ENCODE measurements around the gene COL23A1. TPM values are rescaled to one million over a fixed set of nuclear protein-coding genes. Genes with fewer than 3 reads are reported as not detected.

Gene COL23A1
- total RNA-seq, 1 donor from 2014 or later: 0.13 TPM

DNA sequence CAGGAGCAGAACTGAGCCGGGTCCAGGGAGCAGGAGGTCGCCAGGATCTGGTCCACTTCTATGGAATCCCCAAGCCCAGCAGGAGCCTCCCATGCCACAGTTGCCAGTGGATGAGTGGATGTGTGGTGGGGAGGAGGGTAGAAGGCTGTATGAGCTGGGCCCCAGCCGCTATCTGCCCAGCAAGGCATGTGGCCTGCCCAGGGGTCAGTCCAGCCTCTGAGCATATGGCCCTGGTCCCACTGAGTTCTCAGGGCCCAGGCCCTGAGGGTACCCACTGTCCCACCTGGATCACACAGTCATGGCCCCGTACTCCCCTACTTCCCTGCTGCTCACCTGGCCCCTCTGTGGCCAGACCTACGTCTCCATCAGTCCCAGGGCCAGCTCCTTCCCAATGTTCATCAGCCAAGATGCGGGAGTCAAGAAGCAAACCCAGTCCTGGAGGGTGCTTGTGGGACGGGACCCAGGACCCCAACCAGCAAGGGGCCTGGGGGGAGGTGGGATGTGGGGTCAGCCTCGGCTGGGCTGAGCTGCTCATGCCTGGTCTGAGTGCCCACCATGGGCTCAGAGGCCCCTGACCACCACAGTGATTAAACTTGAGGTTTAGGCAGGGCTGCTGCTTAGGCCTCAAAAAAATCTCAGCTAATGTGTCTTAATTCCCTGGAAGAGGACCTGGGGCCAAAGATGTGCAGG, 152.7 kb downstream of the COL23A1 start:
- DNase-seq (ENCODE audit: low read depth in 2 of 2): no peak

DNA sequence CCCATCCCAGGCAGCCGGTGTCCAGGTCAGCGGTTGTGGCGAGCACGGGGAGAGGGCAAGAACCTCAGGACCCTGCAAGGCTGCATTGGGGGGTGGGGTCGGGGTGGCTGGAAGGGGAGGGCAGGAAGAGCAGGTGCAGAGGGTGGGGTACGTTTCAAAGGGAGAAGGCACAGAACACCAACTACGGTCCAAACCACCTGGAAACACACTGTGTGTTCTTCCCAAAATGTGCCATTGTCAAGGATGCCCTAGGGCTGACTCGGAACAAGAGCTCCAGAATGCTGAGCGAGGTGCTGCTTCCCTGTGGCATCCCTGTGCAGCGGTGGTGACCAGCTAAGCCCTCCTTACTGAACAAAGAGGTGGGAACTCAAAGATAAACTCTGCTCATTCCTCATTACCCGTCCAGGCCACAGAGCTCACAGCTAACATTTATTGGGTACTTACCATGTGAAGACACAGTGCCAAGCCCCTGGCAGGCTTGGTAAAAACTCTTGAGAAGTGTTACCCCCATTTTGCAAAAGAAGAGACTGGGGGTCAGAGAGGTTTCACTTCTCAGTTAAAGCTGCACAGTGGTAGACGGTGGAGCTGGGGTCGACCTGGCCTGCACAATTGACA, 153.8 kb downstream of the COL23A1 start:
- no peak for DNase-seq (ENCODE audit: low read depth in 2 of 2)

DNA sequence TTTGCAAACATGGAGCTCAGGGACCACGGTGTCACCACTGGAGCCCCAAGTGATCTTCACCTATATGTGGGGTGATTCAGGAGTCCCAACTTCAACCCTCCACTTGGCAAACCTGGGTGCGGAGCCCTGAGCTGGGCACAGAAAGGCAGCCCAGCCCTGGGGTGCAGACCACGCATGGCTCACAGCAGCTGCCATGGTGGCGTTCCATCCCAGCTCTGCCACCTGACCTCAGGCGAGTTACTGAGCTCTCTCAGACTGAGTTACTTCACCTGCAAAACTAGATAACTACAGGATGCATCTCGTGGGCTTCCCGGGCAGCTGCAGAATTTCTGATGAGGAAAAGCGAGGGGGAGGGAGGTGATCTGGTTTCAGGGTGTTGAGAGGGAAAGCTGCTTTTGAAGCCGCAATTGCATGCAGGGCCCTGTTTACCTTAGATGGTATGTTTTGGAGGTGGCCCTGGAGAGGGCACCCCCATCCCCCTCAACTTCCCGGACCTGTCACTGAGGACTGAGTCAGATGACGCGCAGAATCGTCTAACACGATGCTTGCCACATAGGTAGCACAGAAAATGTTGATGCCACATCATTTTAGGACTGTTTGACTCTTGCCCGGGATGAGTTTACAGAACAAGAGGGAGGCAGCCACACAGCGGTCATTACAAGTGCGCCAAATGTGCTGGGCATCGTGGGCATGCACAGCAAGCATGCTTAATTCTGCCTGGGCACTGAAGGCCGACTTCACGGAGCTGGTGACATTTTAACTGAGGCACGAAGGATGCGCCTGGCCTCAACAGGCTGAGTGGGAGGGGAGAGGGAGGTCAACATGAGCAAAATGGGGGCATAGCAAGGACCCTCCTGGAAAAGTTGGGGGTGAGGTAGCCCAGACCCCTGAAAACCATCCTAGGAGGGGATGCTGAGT, 154.6 kb downstream of the COL23A1 start:
- no peak for DNase-seq (ENCODE audit: low read depth in 2 of 2)

DNA sequence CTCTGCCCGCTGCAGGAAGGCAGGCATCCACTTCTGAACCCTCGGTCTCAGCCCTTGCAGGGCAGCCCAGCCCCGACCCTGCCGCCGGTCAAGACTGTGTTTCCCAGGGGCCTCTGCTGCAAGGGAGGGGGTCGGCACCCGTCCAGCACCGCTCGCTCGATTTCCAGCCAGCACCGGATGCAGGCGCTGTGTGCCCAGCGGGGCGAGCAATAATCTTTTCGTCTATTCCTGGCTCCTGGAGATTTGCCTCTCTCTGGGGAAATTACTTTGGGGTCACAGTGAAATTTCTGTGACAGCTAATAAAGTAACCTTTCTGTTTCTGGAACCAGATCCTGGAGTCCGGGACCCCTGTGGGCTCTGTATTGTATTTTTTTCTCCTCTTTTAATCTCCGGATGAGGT, 155.3 kb downstream of the COL23A1 start:
- no peak for DNase-seq (ENCODE audit: low read depth in 2 of 2)

DNA sequence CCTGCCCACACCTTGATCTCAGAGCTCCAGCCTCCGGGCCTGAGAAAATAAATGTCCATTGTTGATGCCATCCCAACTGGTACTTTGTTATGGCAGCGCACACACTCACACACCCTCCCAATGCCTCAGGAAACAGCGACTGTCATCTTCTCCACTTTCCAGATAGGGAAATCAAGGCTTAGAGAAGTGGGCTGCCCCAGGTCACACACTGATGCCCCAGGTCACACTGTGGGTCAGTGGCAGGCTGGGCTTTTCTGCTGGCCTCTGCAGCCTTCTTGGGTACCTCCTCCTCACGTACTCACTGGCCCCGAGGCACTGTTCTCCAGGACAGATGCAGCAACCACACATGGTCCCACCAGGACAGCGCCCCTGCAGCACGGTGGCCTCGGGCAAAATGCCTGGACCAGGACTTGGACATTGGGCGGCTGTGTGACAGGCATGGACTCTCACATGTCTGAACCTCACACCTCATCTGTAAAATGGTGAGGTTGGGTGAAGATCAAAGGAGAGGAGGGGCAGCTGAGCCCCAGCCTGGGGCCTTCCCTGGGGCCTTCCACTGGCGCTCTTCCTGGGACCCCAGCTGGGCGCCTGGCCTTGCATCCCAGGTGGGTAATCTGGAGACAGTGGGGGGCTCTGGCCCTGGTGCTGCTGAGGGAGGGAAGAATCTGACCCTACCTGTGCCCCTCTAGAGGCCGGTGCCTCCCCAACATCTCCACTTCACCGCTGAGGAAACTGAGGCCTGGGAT, 156.0 kb downstream of the COL23A1 start:
- no peak for DNase-seq (ENCODE audit: low read depth in 2 of 2)

DNA sequence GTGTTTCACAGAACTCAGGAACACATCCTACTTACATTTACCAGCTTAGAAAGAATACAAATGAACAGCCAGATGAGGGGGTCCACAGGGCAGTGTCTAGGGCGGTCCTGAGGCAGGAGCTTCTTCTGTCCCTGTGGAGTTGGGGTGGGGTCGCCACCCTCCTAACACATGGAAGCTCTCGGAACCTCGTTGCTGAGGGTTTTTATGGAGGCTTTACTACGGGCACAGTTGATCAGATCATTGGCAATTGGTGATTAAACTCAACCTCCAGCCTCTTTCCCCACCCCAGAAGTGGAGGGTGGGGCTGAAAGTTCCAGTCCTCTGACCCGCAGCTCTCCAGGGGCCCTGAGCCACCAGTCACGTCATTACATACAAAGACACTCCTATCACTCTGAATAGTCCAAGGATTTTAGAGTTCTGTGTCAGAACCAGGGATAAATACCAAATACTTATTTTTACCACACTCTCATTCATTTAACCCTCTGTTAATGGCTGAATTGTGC, 156.9 kb downstream of the COL23A1 start:
- no peak for DNase-seq (ENCODE audit: low read depth in 2 of 2)

DNA sequence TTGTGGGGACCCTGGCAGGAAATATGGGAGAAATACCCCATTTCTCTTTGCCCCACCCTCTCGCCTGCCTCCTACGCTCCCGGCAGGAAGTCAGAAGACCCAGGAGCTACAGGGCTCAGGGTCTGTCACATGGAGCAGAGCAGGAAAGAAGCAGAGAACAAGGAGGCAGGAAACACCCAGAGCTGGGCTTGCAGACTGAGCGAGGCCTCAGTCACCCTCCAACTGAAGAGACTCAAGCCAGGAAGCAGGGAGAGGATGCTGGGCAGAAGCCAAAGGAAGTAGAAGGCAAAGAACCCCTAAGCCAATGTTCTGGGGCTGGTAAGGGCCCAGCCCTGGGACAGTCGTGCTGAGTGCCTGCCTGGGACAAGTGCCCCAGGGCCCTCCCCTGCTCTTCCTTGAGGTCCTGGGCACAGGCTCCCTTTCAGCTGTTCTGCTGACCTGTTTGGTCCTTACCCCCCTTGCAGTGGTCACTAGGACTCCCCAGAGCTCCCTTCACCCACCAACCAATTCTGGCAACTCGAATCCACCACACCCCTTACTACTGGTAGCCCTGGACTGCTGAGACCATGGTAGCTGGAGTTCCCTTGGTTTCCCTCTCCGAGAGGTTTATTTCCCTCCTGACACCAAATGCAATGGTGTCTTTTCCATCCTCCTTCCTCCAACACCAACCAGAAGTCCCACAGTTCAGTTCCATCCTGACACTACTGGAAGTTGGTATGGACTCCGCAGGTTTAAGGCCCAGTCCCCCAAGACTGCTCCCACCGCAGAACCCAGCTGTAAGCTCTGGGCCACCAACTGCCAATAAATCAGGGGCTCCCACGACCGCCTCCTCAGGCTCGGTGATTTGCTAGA, 157.5 kb downstream of the COL23A1 start:
- DNase-seq (ENCODE audit: low read depth in 2 of 2): no peak

DNA sequence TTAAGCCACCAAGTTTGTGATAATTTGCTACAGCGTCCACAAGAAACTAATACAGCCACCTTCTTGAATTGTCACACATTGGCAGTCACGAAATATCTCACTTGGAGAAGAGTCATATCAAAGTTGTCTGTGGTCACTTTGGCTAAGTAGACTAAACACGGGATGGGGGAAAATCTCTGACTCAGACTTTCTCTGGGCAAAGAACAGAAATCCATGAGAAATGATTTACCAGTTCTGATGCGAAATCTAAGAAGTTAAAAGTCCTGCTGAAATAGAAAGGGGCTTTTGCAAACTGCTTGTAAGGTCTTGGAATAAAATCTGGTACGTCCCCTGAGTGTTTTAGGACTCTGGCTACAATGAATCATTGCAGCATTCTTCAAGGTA, 158.4 kb downstream of the COL23A1 start:
- DNase-seq (ENCODE audit: low read depth in 2 of 2): no peak

DNA sequence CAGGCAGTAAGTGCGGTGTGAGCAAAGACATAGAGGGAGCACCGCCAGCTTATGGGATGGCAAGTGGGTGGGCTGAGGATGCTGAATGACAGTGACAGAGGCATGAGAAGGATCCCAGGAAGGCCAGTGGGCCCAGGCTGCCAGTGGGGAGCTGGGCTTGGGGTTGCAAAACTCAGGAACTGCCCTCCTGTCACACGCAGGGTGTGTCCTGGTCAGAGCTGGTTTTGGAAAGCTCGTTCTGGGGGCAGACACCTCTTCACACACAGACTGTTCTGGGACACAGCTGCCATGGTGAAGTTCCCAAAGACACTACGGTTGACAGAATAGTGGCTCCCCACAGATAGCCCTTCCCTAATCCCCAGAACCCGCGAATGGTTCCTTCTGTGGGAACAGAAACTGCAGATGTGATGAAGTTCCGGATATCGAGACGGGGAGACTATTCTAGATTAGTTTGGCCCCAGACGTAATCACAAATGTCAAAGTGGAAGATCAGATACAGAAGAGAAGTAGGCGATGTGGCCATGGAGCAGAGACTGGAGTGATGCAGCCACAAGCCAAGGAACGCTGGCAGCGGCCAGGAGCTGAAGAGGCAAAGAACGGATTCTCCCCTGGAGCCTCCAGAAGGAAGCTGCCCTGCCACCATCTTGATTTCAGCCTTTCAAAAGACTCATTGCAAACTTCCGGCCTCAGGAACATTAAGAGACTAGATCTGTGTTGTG, 159.0 kb downstream of the COL23A1 start:
- no peak for DNase-seq (ENCODE audit: low read depth in 2 of 2)

DNA sequence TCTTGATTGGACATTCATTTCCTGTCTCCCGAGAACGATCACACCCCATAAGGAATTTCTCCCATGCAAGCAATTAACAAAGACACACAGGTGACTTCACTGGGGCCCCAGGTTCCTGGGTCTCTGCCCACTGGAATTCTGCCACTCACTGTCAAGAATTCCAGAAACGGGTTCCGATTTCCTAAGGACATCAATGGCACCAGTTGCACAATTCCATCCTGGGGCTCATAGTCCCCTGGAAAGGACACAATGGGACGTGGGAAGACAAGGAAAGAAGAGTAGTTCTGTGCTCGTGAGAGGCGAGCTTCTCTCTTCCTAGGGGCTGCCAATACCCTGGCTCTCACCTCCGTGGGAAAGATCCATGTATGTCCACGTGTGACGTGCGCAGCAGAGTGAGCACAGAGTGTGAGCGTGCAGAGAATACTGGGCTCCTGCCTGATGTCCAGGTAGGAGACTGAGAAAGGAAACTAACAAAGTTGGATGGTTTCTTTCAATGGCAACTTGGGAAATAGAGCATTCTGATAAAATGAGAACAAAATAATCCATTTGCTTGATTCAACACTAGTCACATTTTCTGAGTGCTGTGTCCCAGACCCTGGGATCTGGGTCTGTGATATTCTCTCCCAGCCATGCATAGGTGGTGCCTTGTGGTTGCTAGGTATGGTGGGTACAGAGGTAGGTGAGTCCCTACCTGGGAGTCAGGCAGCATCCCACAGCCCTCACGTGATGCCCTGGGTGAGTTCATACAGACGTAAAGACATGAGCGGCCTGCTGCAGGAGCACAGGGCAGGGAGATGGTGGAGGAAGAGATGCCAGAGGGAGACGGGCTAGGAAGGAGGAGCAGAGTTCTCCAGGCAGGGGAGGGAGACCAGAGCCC, 159.8 kb downstream of the COL23A1 start:
- no peak for DNase-seq (ENCODE audit: low read depth in 2 of 2)

DNA sequence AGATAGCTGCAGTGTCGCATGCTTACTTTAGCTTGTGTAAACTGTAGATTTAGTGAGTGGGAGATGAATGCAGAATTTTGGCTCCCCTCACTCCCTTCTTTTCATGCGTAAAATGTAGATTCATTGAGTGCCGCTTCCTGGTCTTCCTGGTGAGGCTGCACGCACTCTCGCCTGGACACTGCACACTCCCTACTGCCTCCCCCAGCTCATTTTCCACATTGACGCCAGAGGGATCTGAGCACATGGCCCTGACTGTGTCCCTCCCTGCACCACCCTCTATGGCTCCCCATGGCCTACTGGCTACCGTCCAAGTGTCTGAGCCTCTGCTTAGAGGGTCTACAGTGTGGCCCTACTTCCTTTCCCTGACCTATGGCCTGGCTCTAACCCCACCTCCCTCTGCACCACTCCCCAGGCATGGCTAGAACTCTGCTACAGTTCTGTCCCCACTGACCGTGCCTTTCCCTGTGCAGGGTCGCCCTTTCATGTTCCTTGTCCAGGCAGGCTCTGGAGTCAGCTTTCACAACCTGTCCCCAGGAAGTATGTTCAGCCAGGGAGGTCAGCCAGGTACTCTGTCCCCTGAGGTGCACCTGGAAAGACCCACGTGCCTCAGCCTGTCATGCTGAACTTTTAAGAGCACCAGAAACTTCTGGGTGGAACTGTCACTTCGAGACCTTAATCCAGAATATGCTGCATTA, 160.6 kb downstream of the COL23A1 start:
- DNase-seq (ENCODE audit: low read depth in 2 of 2): no peak

DNA sequence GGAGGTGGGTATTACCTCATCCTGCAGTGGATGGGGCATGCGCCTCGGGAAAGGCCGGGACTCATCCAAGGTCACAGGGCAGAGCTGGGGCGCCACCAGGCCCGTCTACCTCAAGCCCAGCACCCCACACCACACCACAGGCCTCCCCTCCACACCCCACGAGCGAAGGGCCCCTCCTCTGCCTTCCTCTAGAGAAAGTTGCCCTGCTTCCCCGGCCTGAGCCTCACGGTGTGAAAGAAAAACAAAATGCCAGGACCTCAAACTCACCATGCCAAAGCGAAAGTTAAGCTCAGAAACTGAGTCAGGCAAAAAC, 161.1 kb downstream of the COL23A1 start:
- DNase-seq (ENCODE audit: low read depth in 2 of 2): no peak

DNA sequence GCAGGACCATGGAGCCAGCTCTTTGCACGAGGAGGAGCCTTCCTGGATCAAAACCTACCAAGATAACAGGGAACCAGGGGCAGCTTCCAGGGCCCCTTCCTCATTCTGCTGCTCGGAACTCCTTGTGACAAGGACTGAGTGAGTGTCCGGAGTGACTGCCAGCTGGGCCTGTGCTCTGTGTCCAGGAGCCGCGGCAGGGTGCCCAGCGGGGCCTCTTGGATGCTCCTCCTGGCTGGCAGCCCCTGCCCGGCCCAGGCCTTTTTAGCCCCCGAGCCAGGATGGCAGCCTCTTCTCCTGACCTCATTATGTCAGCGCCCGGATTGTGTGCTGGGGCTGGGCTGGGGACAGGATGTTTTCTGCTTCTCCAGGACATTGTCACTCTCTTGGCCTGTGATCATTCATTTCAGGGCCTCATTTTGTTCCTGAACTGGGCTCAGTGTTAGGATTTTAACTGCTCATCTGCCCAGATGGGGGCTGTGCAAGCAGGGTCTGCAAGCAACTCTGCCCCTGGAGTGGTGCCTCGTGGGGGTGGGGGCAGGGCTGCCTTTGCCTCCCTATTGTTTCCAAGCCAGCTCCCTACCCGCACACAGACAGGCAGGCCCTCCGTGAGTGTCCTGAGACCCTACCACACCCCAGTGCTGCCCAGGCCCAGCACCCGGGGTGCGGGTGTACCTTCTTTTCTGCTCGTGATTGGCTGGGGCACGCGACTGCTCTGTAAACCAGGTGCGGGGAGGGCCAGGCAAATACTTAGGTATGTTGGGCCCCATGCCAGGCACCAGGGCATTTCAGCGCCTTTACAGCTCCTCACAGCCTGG, 161.6 kb downstream of the COL23A1 start:
- no peak for DNase-seq (ENCODE audit: low read depth in 2 of 2)

DNA sequence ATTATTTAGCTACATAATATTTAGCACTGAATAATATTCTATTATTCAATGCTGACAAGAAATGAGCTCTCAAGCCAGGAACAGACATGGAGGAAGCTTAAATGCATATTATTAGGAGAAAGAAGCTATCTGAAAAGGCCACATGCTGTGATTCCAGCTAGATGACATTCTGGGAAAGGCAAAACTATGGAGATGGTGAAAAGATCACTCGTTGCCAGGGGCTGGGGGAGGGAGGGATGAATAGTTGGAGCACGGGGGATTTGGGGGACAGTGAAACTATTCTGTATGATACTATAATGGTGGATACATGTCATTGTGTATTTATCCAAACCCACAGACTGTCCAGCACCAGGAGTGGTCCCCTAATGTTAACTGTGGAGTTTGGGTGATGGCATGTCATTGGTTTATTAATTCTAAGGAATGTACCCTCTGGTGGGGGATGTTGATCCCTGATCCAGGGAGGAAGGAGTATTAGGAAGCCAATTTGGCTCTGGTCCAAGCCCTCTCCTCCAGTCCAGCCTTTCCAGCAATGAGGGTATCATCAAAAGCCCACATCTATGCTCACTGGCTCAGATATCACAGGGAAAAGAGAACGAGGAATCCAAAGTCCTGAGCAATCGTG, 162.5 kb downstream of the COL23A1 start:
- DNase-seq (ENCODE audit: low read depth in 2 of 2): no peak

DNA sequence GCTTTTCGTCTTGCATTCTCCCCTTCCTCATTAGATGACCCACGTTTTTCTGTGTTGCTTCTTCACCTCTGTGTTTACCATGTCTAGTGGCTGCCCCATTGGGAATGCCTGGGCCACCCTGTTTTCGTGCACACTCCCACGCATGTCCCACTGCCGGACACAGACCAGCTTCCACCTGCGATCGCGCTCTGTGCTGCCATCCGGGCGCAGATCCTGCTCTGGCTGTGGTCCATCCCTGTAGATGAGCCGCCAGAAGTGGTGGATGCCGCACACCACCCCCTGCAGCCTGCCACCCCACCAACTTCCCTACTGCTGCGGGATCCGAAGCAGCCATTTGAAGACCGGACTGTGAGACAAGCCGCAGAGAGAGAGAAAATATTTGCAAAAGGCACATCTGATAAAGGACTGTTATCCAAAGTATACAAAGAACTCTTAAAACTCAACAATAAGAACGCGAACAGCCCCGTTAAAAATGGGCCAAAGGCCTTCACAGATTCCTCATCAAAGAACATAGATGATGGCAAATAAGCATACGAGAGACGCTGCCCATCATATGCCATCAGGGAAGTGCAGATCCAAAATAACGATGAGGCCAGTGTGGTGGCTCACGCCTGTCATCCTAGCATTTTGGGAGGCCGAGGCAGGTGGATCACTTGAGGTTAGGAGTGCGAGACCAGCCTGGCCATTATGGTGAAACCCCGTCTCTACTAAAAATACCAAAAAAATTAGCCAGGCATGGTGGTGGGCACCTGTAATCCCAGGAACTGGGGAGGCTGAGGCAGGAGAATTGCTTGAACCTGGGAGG, 163.7 kb downstream of the COL23A1 start:
- DNase-seq (ENCODE audit: low read depth in 2 of 2): no peak

DNA sequence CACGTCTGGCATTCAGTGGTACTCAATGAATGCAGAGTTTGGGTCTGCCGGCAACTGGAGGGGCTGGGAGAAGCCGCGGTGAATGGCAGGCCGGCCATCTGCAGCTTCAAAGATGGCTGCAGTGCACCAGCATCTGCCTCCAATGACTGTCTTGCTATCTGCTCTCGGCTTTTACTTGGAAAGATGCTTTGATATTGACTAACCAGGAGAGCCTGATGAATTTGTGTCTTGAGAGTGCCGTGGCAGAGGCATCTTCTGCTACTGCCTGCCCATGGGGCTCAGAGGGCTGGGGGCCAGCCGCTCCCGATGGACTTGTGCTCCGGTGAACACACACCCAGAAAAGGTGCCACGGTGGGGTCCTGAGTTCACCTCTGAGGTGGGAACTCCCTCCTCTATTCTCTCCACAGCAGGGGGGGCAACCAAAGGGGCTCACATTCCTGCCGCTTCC, 164.5 kb downstream of the COL23A1 start:
- no peak for DNase-seq (ENCODE audit: low read depth in 2 of 2)

Data from dermis microvascular lymphatic vessel endothelial cell (primary cell).